ENCODE results near the gene LDLRAD3.

LDLRAD3 gene

DNA sequence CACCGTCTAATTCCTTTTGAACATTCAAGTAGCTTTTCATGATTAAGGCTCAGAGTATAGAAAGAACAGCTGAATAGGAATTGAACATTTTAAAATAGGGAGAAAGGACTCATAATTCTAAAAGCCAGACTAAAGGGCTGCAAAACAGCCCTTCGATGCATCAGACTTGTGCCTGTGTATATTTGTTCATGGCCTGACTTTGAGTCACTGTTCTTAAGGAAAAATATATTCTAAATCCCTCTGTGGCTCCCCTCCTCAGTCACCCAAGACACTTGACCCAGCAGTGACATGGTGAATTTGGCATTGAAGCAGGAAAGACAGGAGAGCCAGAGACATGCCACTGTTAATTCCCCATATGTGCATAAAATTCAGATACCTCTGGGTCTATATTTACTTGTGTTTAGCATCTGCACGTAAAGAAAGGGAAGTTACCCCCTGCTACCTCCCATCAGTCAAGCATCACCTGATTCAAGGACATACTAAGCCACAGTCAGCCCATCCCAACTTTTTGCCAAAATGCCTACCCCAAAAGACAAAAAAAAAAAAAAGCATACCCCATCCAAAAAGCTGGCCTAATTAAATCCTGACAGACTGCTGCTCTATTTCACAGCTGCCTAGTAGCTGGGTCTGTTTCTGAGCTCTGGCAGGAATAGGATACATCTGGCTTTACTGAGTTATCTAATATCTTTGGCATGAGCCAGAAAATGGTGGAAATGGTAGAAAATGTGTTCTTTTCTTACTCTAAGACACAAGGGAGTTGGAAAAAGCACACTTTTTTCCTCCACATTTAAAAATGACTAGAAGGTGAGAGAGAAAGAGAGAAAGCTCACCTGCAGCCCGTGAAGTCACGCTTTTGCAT, 251.9 kb downstream of the LDLRAD3 start:
- H3K36me3 ChIP-seq (ENCODE audit: insufficient read depth, low read length) = peaks cover 17% of the 10 kb centered on the region
- no peaks in the 10 kb centered on the region for H3K9me3 ChIP-seq (ENCODE audit: low read length)
- no peaks in the 10 kb centered on the region for H3K27me3 ChIP-seq (ENCODE audit: insufficient read depth, low read length)
- H3K4me1 ChIP-seq (ENCODE audit: insufficient read depth, low read length) = peaks cover 37% of the 10 kb centered on the region
- no peak overlapping the region for H2AFZ ChIP-seq (ENCODE audit: low read depth, low read length)
- H3K4me3 ChIP-seq (ENCODE audit: low read length) = no peak overlapping the region

DNA sequence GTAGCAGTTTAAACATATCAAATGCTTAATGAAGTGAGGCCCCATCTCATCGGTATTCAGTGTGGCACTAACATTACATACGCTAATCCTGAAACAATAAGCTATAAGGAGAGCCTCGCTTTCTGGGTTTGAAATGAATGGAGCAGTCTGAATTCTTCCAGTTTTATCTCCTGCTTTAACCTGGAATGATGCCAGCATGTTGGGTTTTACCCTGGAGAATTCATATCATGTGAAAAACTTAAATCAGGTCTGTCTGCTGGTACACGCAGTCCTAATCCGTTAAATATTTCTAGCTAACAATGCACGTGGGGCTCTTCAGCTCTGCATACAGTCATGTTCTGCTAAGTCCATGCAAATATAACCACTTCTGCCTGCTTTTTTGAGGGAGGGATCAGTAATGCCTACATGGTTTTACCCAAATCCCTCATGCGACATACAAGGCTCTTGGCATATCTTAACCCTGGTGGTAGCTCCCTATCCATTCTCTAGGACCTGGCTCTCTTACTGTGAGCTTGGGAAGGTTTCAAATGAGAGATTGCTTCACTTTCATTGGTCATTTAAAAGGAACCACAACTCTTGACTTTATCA, 252.6 kb downstream of the LDLRAD3 start:
- H3K4me1 ChIP-seq (ENCODE audit: insufficient read depth, low read length) = peaks cover 31% of the 10 kb centered on the region
- H3K36me3 ChIP-seq (ENCODE audit: insufficient read depth, low read length) = peaks cover 17% of the 10 kb centered on the region
- no peaks in the 10 kb centered on the region for H3K9me3 ChIP-seq (ENCODE audit: low read length)
- H2AFZ ChIP-seq (ENCODE audit: low read depth, low read length) = no peak overlapping the region
- no peak overlapping the region for H3K4me3 ChIP-seq (ENCODE audit: low read length)
- no peaks in the 10 kb centered on the region for H3K27me3 ChIP-seq (ENCODE audit: insufficient read depth, low read length)

DNA sequence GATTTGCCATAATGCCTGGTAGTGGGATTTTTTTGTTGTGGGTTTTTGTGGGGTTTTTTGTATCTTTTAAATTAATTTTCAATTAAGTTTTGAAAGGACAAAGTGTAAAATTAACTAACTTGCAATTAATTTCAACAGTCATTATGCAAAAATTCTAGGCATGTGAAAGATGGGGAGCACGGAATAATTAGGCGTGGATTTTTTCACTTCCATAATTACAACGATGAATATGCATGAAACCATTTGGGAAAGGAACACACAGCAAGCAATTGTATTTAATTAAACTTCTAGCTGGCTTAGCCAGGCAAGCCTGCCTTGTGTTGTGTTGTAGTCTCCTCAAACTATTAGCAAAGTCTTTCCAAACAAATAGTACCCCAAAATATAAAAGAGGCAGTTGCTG, 257.5 kb downstream of the LDLRAD3 start:
- H3K4me3 ChIP-seq (ENCODE audit: low read length) = no peak overlapping the region
- peaks cover 17% of the 10 kb centered on the region for H3K36me3 ChIP-seq (ENCODE audit: insufficient read depth, low read length)
- H3K4me1 ChIP-seq (ENCODE audit: insufficient read depth, low read length) = peaks cover 6% of the 10 kb centered on the region
- H2AFZ ChIP-seq (ENCODE audit: low read depth, low read length) = no peak overlapping the region
- H3K27me3 ChIP-seq (ENCODE audit: insufficient read depth, low read length) = no peaks in the 10 kb centered on the region
- no peaks in the 10 kb centered on the region for H3K9me3 ChIP-seq (ENCODE audit: low read length)

DNA sequence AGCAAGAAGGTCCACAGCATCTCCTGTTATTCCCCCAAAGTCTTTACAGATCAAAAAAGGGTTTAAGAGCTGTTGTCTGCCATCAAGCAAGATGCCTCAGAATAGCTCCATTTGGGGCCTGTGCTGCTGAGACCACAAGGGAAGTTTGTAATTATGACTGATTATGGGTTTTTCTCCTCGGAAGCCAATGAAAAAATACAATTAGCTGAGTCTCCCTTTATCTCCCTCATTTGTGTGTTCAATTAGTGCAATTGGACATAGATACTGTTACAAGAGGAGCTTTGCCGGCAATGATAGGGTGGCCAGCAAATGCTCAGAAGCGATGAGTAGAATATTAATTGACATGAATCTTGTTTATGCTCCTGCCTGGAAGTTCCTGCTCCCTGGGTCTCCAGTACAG, 261.7 kb downstream of the LDLRAD3 start:
- H3K9me3 ChIP-seq (ENCODE audit: low read length) = peaks cover 3% of the 10 kb centered on the region
- no peaks in the 10 kb centered on the region for H3K27me3 ChIP-seq (ENCODE audit: insufficient read depth, low read length)
- no peak overlapping the region for H3K4me3 ChIP-seq (ENCODE audit: low read length)
- no peaks in the 10 kb centered on the region for H3K36me3 ChIP-seq (ENCODE audit: insufficient read depth, low read length)
- H2AFZ ChIP-seq (ENCODE audit: low read depth, low read length) = no peak overlapping the region
- no peaks in the 10 kb centered on the region for H3K4me1 ChIP-seq (ENCODE audit: insufficient read depth, low read length)

DNA sequence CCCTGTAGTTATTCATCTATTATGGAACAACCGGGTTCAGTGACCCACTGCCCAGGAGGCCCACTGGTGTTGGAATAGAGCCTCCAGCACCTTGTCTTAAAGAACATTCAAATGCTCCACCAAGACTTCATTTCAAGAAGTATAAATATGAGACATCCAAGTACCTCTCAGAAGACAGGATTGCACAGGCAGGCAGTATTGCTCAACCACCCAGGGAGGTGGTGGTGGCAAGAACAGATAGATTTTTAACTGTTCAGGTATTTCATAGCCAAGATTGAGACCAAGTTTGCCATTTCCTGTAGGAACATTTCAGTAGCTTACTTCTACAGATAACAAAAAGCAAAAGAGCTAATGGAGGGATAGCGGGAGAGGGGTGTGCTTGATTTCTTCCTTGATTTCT, 266.7 kb downstream of the LDLRAD3 start:
- peaks cover 24% of the 10 kb centered on the region for H3K4me1 ChIP-seq (ENCODE audit: insufficient read depth, low read length)
- no peak overlapping the region for H3K4me3 ChIP-seq (ENCODE audit: low read length)
- H3K27me3 ChIP-seq (ENCODE audit: insufficient read depth, low read length) = no peaks in the 10 kb centered on the region
- peaks cover 3% of the 10 kb centered on the region for H3K9me3 ChIP-seq (ENCODE audit: low read length)
- no peak overlapping the region for H2AFZ ChIP-seq (ENCODE audit: low read depth, low read length)
- no peaks in the 10 kb centered on the region for H3K36me3 ChIP-seq (ENCODE audit: insufficient read depth, low read length)

DNA sequence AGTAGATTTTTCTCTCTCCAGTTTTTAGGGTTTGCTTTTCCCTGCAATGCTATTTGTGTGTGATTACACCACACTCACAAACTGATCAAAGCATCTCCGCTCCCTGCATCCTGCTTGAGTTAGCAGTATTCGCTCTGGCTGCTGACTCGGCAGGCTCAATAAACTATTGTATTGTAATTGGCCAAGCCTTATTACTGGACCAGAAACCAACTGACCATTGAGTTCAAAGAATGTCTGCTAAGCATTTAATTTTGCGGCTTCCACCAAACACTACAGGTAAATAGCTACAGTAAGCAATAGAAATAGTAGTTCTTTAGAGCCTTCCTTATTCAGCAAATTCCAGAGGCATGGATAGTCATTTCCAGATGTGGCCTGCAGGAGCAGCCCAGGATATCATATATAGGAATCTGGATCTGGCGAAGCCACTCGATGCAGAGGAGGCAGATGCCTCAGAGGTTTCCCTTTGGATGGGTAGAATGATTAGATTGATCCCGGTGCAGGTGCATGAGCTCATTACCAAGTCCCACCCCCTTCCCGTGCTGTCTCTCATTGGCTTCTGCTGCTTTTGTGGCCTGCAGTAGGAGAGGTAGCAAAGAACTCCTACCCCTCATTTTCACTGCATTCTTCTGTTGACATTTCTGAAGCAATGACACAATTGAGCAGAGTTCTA, 268.0 kb downstream of the LDLRAD3 start:
- Histone ChIP-seq H2AFZ (ENCODE audit: low read depth, low read length) (no peak overlapping the region), H3K4me3 (ENCODE audit: low read length) (no peak overlapping the region), H3K27me3 (ENCODE audit: insufficient read depth, low read length) (no peaks in the 10 kb centered on the region), H3K36me3 (ENCODE audit: insufficient read depth, low read length) (no peaks in the 10 kb centered on the region), H3K9me3 (ENCODE audit: low read length) (peaks cover 3% of the 10 kb centered on the region), H3K4me1 (ENCODE audit: insufficient read depth, low read length) (peaks cover 24% of the 10 kb centered on the region)

DNA sequence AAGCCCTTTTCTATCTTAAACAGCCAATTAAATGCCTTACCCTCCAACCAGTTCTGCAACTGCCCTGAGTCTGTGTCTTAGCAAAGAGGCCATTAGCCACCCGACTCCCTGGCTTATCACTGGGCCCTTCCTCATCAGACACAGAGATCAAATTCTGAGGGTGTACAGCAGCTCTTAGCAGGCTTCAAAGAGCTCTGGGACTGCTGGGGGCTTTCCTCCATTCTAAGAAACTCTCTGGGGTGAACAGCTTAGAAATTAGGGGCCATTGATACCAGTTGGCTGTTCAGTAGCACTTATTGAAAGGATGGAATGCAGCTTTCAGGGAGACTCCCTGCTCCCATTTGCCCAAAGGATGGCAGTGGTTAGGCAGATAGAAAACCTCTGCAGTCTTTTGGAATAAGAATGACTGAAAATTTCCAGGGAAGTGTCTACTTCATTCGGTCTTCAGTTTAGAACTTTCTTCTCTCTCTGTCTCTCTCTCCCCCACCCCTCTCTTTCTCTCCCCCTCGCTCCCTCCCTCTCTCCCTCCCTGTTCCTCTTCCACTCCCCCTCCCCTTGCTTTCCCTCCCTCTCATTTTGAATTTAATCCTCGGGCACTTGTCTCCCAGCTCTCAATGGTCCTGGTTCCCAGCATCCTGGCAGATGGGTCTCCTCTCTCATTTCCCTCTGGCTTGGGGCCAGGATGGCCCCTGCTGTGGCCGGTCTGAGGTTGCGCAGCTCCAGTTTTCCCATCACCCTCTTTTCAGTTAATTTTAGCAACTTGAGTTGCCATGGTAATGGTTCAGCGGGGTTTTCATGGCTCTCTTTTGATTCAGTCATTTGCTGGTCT, 268.9 kb downstream of the LDLRAD3 start:
- Histone ChIP-seq H3K4me1 (ENCODE audit: insufficient read depth, low read length) (peaks cover 24% of the 10 kb centered on the region), H3K27me3 (ENCODE audit: insufficient read depth, low read length) (no peaks in the 10 kb centered on the region), H3K4me3 (ENCODE audit: low read length) (no peak overlapping the region), H2AFZ (ENCODE audit: low read depth, low read length) (no peak overlapping the region), H3K36me3 (ENCODE audit: insufficient read depth, low read length) (no peaks in the 10 kb centered on the region), H3K9me3 (ENCODE audit: low read length) (peaks cover 3% of the 10 kb centered on the region)

DNA sequence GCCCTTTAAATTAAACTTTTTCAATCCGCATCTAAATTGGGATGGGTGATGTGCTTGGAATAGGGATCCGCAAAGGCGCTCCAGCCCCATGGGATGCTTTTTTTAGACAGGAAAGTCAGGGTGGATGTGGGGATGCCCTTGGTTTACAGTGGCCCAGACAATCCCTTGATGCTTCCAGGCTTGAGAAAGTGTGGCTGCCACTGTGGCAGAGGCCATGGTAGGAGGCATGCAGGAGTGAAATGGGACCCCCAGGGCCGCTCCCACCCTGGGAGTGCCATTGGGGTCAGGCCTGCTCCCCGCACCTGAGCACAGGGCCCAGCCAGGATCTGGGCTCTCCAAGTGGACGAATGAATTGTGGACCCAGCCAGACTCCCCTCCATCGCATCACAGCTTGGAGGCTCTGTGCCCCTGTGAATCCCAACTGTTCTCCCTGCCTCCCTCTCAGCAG, 269.6 kb downstream of the LDLRAD3 start:
- Histone ChIP-seq H3K27me3 (ENCODE audit: insufficient read depth, low read length) (no peaks in the 10 kb centered on the region), H3K36me3 (ENCODE audit: insufficient read depth, low read length) (no peaks in the 10 kb centered on the region), H3K4me1 (ENCODE audit: insufficient read depth, low read length) (peaks cover 24% of the 10 kb centered on the region), H3K9me3 (ENCODE audit: low read length) (peaks cover 2% of the 10 kb centered on the region), H2AFZ (ENCODE audit: low read depth, low read length) (no peak overlapping the region), H3K4me3 (ENCODE audit: low read length) (no peak overlapping the region)

DNA sequence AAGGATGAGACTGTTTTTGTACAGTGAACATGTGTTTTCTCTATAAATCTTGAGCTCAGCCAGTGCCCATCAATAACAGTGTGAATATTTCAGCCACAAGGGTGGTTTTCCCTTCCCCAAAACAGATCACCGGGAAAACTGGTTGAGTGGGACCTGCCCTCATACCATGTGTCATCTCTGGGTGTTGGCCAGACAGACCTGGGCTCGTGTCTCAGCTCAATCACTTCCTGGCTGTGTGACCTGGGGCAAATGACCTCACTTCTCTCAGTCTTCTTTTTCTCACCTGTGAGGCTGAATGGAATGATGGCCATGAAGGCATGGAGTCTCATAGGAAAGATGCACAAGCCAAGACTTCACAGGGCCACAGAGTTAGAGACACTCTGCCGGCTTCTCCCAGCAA, 270.6 kb downstream of the LDLRAD3 start:
- H2AFZ ChIP-seq (ENCODE audit: low read depth, low read length) = no peak overlapping the region
- H3K36me3 ChIP-seq (ENCODE audit: insufficient read depth, low read length) = no peaks in the 10 kb centered on the region

DNA sequence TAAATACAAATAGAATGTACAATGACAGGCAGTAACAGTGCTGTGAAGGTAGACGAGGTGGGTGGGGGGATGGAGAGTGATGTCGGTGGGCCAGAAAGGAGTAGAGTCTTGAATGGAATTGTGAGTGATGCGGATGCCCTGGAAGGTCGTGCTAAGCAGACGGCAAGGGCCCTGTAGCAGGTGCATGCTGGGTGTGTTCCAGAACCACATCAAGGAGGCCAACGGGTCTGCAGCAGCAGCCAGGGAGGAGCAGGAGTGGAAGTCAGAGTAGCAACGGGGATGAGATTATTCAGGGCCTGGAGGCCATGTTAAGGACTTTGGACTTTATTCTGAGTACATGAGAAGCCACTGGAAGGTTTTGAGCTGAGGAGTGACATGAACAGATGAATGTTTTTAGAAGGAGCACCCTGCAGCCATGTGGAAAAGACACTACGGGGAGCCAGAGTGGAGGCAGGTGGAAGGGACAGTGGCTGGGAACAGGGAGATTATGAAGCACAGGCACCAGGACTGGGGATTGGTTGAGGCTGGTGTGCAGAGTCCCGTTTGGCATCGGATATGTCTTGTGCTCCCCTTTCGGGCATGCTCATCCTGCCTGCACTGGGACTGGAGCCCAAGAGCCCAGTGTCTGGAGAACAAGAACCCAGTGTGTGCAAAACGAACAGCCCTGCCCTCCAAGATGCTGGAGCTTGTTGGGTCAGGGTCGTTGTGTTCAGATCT, 271.3 kb downstream of the LDLRAD3 start:
- no peaks in the 10 kb centered on the region for H3K36me3 ChIP-seq (ENCODE audit: insufficient read depth, low read length)
- H3K4me3 ChIP-seq (ENCODE audit: low read length) = no peak overlapping the region
- peaks cover 24% of the 10 kb centered on the region for H3K4me1 ChIP-seq (ENCODE audit: insufficient read depth, low read length)
- H2AFZ ChIP-seq (ENCODE audit: low read depth, low read length) = no peak overlapping the region
- no peaks in the 10 kb centered on the region for H3K27me3 ChIP-seq (ENCODE audit: insufficient read depth, low read length)
- peaks cover 4% of the 10 kb centered on the region for H3K9me3 ChIP-seq (ENCODE audit: low read length)

More for the DNA sequence above, 270.6 kb downstream of the LDLRAD3 start:
- no peak overlapping the region for H3K4me3 ChIP-seq (ENCODE audit: low read length)
- H3K4me1 ChIP-seq (ENCODE audit: insufficient read depth, low read length) = peaks cover 24% of the 10 kb centered on the region
- no peaks in the 10 kb centered on the region for H3K27me3 ChIP-seq (ENCODE audit: insufficient read depth, low read length)
- peaks cover 2% of the 10 kb centered on the region for H3K9me3 ChIP-seq (ENCODE audit: low read length)

DNA sequence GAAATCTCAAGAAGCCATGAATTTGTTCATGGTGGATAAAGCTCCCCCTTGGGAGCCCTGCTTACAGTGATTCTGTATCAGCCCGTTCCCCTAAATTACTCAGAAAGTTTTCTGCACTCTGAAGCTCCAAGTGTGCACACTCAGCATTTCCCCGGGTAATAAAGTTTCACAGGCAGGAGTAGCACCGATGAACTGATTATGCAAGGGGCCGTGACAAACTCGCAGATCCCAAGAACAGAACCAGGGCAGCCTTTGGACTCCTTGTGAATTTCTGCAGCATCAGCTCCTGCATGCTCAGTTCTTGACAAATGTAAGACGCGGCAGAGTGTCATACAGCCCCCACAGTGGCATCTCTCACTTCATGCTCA, 271.8 kb downstream of the LDLRAD3 start:
- no peak overlapping the region for H2AFZ ChIP-seq (ENCODE audit: low read depth, low read length)
- no peak overlapping the region for H3K4me3 ChIP-seq (ENCODE audit: low read length)
- H3K4me1 ChIP-seq (ENCODE audit: insufficient read depth, low read length) = peaks cover 24% of the 10 kb centered on the region
- no peaks in the 10 kb centered on the region for H3K27me3 ChIP-seq (ENCODE audit: insufficient read depth, low read length)
- peaks cover 6% of the 10 kb centered on the region for H3K9me3 ChIP-seq (ENCODE audit: low read length)
- H3K36me3 ChIP-seq (ENCODE audit: insufficient read depth, low read length) = no peaks in the 10 kb centered on the region

DNA sequence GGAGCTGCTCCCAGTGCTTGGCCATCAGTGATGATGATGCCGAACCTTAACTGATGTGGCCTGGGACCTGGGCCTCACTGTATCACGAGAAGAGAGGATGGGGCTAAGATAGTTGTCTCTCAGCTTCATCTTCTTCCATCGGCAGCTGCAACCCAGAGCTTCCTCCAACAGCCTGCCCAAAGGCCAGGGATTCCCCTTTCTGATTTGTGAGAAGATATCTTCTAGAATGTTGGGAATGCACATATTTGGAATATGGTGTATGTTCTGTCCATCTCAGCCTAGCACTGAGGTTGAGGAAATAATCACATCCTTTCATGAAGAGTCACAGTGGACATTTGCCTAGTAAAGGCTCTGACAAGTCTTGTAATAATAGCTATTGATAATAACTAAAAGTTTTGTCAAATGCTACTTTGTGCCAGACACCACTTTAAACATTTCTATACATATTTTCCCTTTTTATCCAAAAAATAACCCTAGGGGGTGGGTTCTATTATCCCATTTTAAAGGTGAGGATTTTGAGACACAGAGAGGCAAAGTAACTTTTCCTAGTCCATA, 272.3 kb downstream of the LDLRAD3 start:
- H3K36me3 ChIP-seq (ENCODE audit: insufficient read depth, low read length) = no peaks in the 10 kb centered on the region
- peaks cover 6% of the 10 kb centered on the region for H3K9me3 ChIP-seq (ENCODE audit: low read length)
- H2AFZ ChIP-seq (ENCODE audit: low read depth, low read length) = no peak overlapping the region
- H3K27me3 ChIP-seq (ENCODE audit: insufficient read depth, low read length) = no peaks in the 10 kb centered on the region
- peaks cover 24% of the 10 kb centered on the region for H3K4me1 ChIP-seq (ENCODE audit: insufficient read depth, low read length)
- H3K4me3 ChIP-seq (ENCODE audit: low read length) = no peak overlapping the region
